HEK293 (cell line): ENCODE data around the gene CTNNBL1.
A peak's percentile ranks its signal among the peaks of the same experiment; 100 is the strongest.

Source experiments
- CTCF ChIA-PET: fragments of 350-600 bp; formaldehyde crosslinking; extraction: SDS; loops from one replicate; lab custom pipeline; 2021; ENCODE audit warnings: antibody characterized with exemption; lab: Yijun Ruan, JAX
- POLR2A ChIA-PET: fragments of 300-600 bp; formaldehyde crosslinking; extraction: SDS; loops from one replicate; lab custom pipeline; 2020; ENCODE audit warnings: antibody characterized with exemption, inconsistent platforms; lab: Yijun Ruan, JAX
- H3K27ac ChIP-seq: fragments of 200-500 bp; sonication (Bioruptor generic); 2 replicates; pipeline ENCODE4 v1.5.1; 2014; ENCODE audit warnings: low read depth, low read length, control low read depth, inconsistent platforms; ENCODE audit errors: extremely low read depth
- H3K36me3 ChIP-seq, 2 experiments: fragments of 200-500 bp in 1 of 2; sonication (Bioruptor generic) in 1 of 2; 1 replicate in 1 of 2; 2 replicates in 1 of 2; pipeline ENCODE4 v1.5.1; 2014 to 2017; ENCODE audit warnings: inconsistent platforms in 2 of 2, low read length in 2 of 2; ENCODE audit not compliant: control insufficient read depth in 2 of 2, insufficient read depth in 1 of 2
- H3K4me1 ChIP-seq: fragments of 200-500 bp; sonication (Bioruptor generic); 2 replicates; pipeline ENCODE4 v1.5.1; 2014; ENCODE audit warnings: mild to moderate bottlenecking, low read length, inconsistent platforms; ENCODE audit not compliant: control insufficient read depth, insufficient read depth
- H3K4me3 ChIP-seq: 2 replicates; pipeline ENCODE4 v1.5.1; 2011; ENCODE audit warnings: low read depth, mild to moderate bottlenecking, control low read depth, low read length, moderate library complexity
- H3K9me3 ChIP-seq: fragments of 200-500 bp; sonication (Bioruptor generic); 2 replicates; pipeline ENCODE4 v1.5.1; 2014; ENCODE audit warnings: low read depth, low read length, inconsistent platforms; ENCODE audit not compliant: control insufficient read depth, insufficient read depth
- GLIS1 ChIP-seq: fragments of 450-650 bp; formaldehyde crosslinking; IDR thresholded peaks from 2 replicates; pipeline ENCODE4 v1.5.1; 2016; ENCODE audit warnings: missing biosample characterization, missing genetic modification characterization
- IKZF3 ChIP-seq: fragments of 450-650 bp; IDR thresholded peaks from 2 replicates; pipeline ENCODE4 v1.5.0; 2018; ENCODE audit warnings: missing biosample characterization, mild to moderate bottlenecking, missing genetic modification characterization, moderate library complexity
- WT1 ChIP-seq: fragments of 450-650 bp; formaldehyde crosslinking; IDR thresholded peaks from 2 replicates; pipeline ENCODE4 v1.5.1; 2016; ENCODE audit warnings: missing biosample characterization, missing genetic modification characterization
- ZFP41 ChIP-seq: fragments of 450-650 bp; formaldehyde crosslinking; IDR thresholded peaks from 2 replicates; pipeline ENCODE4 v1.5.1; 2016; ENCODE audit warnings: missing biosample characterization, missing genetic modification characterization, borderline replicate concordance
- ZNF174 ChIP-seq: fragments of 450-650 bp; formaldehyde crosslinking; IDR thresholded peaks from 2 replicates; pipeline ENCODE4 v1.5.0; 2017; ENCODE audit warnings: missing biosample characterization, mild to moderate bottlenecking, missing genetic modification characterization
- ZNF202 ChIP-seq: fragments of 450-650 bp; formaldehyde crosslinking; IDR thresholded peaks from 2 replicates; pipeline ENCODE4 v1.5.1; 2016; ENCODE audit warnings: missing biosample characterization, missing genetic modification characterization, borderline replicate concordance
- ZNF211 ChIP-seq: fragments of 450-650 bp; formaldehyde crosslinking; IDR thresholded peaks from 2 replicates; pipeline ENCODE4 v1.5.1; 2016; ENCODE audit warnings: low read depth, missing biosample characterization, missing genetic modification characterization
- ZNF248 ChIP-seq: fragments of 450-650 bp; formaldehyde crosslinking; IDR thresholded peaks from 2 replicates; pipeline ENCODE4 v1.5.1; 2017; ENCODE audit warnings: missing biosample characterization, missing genetic modification characterization
- ZNF266 ChIP-seq: fragments of 450-650 bp; formaldehyde crosslinking; IDR thresholded peaks from 2 replicates; pipeline ENCODE4 v1.5.1; 2016; ENCODE audit warnings: missing biosample characterization, missing genetic modification characterization, low read depth
- ZNF292 ChIP-seq: fragments of 450-650 bp; formaldehyde crosslinking; IDR thresholded peaks from 2 replicates; pipeline ENCODE4 v1.5.1; 2016; ENCODE audit warnings: low read depth, missing biosample characterization, missing genetic modification characterization, borderline replicate concordance
- ZNF302 ChIP-seq: fragments of 450-650 bp; formaldehyde crosslinking; IDR thresholded peaks from 2 replicates; pipeline ENCODE4 v1.5.1; 2016; ENCODE audit warnings: missing biosample characterization, missing genetic modification characterization, low read depth
- ZNF350 ChIP-seq: fragments of 450-650 bp; formaldehyde crosslinking; IDR thresholded peaks from 2 replicates; pipeline ENCODE4 v1.5.0; 2017; ENCODE audit warnings: missing biosample characterization, mild to moderate bottlenecking, missing genetic modification characterization
- ZNF394 ChIP-seq: fragments of 450-650 bp; formaldehyde crosslinking; IDR thresholded peaks from 2 replicates; pipeline ENCODE4 v1.5.1; 2016; ENCODE audit warnings: missing biosample characterization, missing genetic modification characterization, mild to moderate bottlenecking, moderate library complexity, borderline replicate concordance
- ZNF610 ChIP-seq: fragments of 450-650 bp; formaldehyde crosslinking; IDR thresholded peaks from 2 replicates; pipeline ENCODE4 v1.5.1; 2016; ENCODE audit warnings: missing biosample characterization, missing genetic modification characterization, borderline replicate concordance
- ZNF664 ChIP-seq: fragments of 450-650 bp; formaldehyde crosslinking; IDR thresholded peaks from 2 replicates; pipeline ENCODE4 v1.5.1; 2016; ENCODE audit warnings: missing biosample characterization, missing genetic modification characterization
- ZNF670 ChIP-seq: fragments of 450-650 bp; formaldehyde crosslinking; IDR thresholded peaks from 2 replicates; pipeline ENCODE4 v1.5.1; 2016; ENCODE audit warnings: missing biosample characterization, missing genetic modification characterization, low read depth
- ZNF677 ChIP-seq: fragments of 450-650 bp; IDR thresholded peaks from 2 replicates; pipeline ENCODE4 v1.5.0; 2018; ENCODE audit warnings: missing biosample characterization, mild to moderate bottlenecking, missing genetic modification characterization, moderate library complexity
- ZNF707 ChIP-seq: fragments of 450-650 bp; formaldehyde crosslinking; IDR thresholded peaks from 2 replicates; pipeline ENCODE4 v1.5.1; 2016; ENCODE audit warnings: missing biosample characterization, missing genetic modification characterization
- ZNF768 ChIP-seq: fragments of 450-650 bp; formaldehyde crosslinking; IDR thresholded peaks from 2 replicates; pipeline ENCODE4 v1.5.1; 2018; ENCODE audit warnings: missing biosample characterization, mild to moderate bottlenecking, missing genetic modification characterization
- TF ChIP-seq, protein P1 (sequence below): sonication (generic); formaldehyde crosslinking; IDR thresholded peaks from 2 replicates; pipeline ENCODE4 v1.8.1; 2022; ENCODE audit warnings: mild to moderate bottlenecking, moderate library complexity, missing genetic modification reagents
- TF ChIP-seq, protein P2 (sequence below): fragments of 450-650 bp; formaldehyde crosslinking; conservative IDR thresholded peaks from 2 replicates; pipeline ENCODE4 v1.5.1; 2016; ENCODE audit warnings: low read depth, missing biosample characterization, missing genetic modification characterization
- TF ChIP-seq, protein P3 (sequence below): fragments of 450-650 bp; formaldehyde crosslinking; IDR thresholded peaks from 2 replicates; pipeline ENCODE4; 2016; ENCODE audit warnings: missing biosample characterization, missing genetic modification characterization

Gene CTNNBL1

GRCh38 chr20:37796121-37796520, 102.3 kb downstream of the CTNNBL1 start (continued):
- TF ChIP-seq ZNF302 (tag by site-specific recombination): no peak

- CTCF ChIA-PET: no interaction called here
- H3K4me3 ChIP-seq: no peak overlapping the region
- peaks cover 0 to 12% of the 10 kb centered on the region in 2 experiments; a peak in 1 of 3 replicates for H3K36me3 ChIP-seq
- no peaks in the 10 kb centered on the region for H3K4me1 ChIP-seq
- no peaks in the 10 kb centered on the region for H3K9me3 ChIP-seq
- TF ChIP-seq ZNF677 (tag by site-specific recombination) (no peak), ZNF266 (no peak), ZNF211 (no peak), ZNF707 (tag by site-specific recombination) (no peak), ZNF292 (tag by site-specific recombination) (no peak), ZFP41 (no peak), ZNF670 (tag by site-specific recombination) (no peak), ZNF394 (tag by site-specific recombination) (no peak), ZNF664 (tag by site-specific recombination) (no peak)
- TF ChIP-seq, protein P1, sequence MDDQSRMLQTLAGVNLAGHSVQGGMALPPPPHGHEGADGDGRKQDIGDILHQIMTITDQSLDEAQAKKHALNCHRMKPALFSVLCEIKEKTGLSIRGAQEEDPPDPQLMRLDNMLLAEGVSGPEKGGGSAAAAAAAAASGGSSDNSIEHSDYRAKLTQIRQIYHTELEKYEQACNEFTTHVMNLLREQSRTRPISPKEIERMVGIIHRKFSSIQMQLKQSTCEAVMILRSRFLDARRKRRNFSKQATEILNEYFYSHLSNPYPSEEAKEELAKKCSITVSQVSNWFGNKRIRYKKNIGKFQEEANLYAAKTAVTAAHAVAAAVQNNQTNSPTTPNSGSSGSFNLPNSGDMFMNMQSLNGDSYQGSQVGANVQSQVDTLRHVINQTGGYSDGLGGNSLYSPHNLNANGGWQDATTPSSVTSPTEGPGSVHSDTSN: no peak
- TF ChIP-seq, all 188 proteins: peak for 0
- POLR2A ChIA-PET: no interaction called here
- H3K27ac ChIP-seq: no peak overlapping the region
Measured at GRCh38 chr20:37796733-37797132, 102.9 kb downstream of the CTNNBL1 start.

DNA sequence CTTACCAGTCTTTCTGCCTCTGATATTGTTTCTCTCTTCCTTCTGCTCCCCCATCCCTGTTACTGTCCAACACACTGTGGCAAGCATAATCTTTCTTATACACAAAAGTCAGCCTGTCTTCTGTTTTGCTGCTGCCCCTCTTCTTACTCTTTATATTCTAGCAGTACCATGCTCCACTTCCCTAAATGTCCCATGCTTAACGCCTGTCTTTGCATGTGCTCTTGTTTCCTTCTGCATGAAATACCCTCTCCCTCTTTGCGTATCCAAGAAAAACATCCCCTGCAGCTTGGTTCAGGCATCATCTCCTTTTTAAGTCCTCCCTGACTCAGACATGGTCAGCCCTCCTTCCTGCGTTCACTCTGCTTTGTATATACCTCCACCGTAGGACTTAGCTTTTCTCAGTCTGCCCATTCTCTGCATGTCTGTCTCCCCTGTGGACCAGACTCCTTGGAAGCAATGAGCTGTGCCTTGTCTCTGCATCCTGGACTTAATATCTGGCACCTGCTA, 103.9 kb downstream of the CTNNBL1 start:
- CTCF ChIA-PET: no interaction called here
- H3K4me1 ChIP-seq: no peaks in the 10 kb centered on the region

DNA sequence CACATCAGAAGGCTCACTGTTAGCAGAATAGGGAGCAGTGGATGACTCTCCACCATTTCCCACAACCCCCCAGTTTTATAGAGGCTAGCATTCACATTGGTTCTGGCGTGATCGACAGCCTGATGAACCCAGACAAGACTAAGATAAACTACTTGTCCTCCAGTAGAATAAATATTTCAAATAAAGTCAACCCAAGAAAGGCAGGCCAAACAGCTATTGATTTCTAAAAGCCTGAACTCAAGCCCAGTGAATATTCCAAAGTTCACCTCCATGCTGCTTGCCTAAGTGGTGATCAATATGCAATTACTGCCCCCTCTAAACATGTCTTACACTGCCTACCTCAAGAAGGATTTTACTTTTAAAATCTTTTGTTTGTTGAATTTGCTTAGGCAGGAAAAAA, 104.5 kb downstream of the CTNNBL1 start:
- no peaks in the 10 kb centered on the region for H3K4me1 ChIP-seq
- CTCF ChIA-PET: no interaction called here
- no peak overlapping the region for H3K27ac ChIP-seq
- no peaks in the 10 kb centered on the region for H3K9me3 ChIP-seq
- POLR2A ChIA-PET: no interaction called here
- no peak overlapping the region for H3K4me3 ChIP-seq
- peaks cover 0 to 18% of the 10 kb centered on the region in 2 experiments; a peak in 1 of 3 replicates for H3K36me3 ChIP-seq
- TF ChIP-seq ZNF768 (tag by site-specific recombination) (no peak), ZNF174 (tag by site-specific recombination) (no peak), ZNF350 (tag by site-specific recombination) (no peak), ZNF202 (no peak), ZNF610 (no peak), WT1 (tag by site-specific recombination) (no peak), ZNF248 (no peak), IKZF3 (tag by site-specific recombination) (no peak)
- TF ChIP-seq, protein P2, sequence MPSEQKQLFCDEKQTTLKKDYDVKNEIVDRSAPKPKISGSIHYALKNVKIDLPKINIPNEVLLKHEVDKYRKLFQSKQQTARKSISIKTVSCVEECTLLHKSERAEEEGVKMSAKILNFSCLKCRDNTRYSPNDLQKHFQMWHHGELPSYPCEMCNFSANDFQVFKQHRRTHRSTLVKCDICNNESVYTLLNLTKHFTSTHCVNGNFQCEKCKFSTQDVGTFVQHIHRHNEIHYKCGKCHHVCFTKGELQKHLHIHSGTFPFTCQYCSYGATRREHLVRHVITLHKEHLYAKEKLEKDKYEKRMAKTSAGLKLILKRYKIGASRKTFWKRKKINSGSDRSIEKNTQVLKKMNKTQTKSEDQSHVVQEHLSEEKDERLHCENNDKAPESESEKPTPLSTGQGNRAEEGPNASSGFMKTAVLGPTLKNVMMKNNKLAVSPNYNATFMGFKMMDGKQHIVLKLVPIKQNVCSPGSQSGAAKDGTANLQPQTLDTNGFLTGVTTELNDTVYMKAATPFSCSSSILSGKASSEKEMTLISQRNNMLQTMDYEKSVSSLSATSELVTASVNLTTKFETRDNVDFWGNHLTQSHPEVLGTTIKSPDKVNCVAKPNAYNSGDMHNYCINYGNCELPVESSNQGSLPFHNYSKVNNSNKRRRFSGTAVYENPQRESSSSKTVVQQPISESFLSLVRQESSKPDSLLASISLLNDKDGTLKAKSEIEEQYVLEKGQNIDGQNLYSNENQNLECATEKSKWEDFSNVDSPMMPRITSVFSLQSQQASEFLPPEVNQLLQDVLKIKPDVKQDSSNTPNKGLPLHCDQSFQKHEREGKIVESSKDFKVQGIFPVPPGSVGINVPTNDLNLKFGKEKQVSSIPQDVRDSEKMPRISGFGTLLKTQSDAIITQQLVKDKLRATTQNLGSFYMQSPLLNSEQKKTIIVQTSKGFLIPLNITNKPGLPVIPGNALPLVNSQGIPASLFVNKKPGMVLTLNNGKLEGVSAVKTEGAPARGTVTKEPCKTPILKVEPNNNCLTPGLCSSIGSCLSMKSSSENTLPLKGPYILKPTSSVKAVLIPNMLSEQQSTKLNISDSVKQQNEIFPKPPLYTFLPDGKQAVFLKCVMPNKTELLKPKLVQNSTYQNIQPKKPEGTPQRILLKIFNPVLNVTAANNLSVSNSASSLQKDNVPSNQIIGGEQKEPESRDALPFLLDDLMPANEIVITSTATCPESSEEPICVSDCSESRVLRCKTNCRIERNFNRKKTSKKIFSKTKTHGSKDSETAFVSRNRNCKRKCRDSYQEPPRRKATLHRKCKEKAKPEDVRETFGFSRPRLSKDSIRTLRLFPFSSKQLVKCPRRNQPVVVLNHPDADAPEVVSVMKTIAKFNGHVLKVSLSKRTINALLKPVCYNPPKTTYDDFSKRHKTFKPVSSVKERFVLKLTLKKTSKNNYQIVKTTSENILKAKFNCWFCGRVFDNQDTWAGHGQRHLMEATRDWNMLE (tag by site-specific recombination): no peak

More for the DNA sequence above, 103.9 kb downstream of the CTNNBL1 start:
- H3K27ac ChIP-seq: no peak overlapping the region
- H3K36me3 ChIP-seq: peaks cover 0 to 12% of the 10 kb centered on the region in 2 experiments; a peak in 1 of 3 replicates
- POLR2A ChIA-PET: no interaction called here
- no peaks in the 10 kb centered on the region for H3K9me3 ChIP-seq
- TF ChIP-seq, protein P3, sequence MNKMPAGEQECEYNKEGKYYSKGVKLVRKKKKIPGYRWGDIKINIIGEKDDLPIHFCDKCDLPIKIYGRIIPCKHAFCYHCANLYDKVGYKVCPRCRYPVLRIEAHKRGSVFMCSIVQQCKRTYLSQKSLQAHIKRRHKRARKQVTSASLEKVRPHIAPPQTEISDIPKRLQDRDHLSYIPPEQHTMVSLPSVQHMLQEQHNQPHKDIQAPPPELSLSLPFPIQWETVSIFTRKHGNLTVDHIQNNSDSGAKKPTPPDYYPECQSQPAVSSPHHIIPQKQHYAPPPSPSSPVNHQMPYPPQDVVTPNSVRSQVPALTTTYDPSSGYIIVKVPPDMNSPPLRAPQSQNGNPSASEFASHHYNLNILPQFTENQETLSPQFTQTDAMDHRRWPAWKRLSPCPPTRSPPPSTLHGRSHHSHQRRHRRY (tag by site-specific recombination): no peak
- peak; percentile 41 for TF ChIP-seq GLIS1 (tag by site-specific recombination)
- TF ChIP-seq, all 188 proteins: peak for 1
- H3K4me3 ChIP-seq: no peak overlapping the region
